GM19240 (cell line): ENCODE measurements around the gene SOAT2.
"Not testable (repeated sequence)": the region's sequence is repeated elsewhere in the genome, so short reads cannot be mapped to it uniquely, and the experiment has no call there.

ENCODE experiments used
- DNase-seq: peaks from one replicate; pipeline ENCODE4 v3.0.0; 2011; ENCODE audit warnings: low spot score; ENCODE audit not compliant: insufficient read length

The SOAT2 gene

GRCh38 chr12:53133722-53134121 is 30.4 kb downstream of the SOAT2 start:
- no peak for DNase-seq

GRCh38 chr12:53143355-53143754 is 40.1 kb downstream of the SOAT2 start:
- no peak for DNase-seq

- DNase-seq, result no peak
Measured at GRCh38 chr12:53145383-53146260, 42.3 kb downstream of the SOAT2 start.

- no peak for DNase-seq
Measured at GRCh38 chr12:53147181-53147580, 43.9 kb downstream of the SOAT2 start.

- no peak for DNase-seq
Measured at GRCh38 chr12:53147653-53148052, 44.4 kb downstream of the SOAT2 start.

- DNase-seq, result no peak
Measured at GRCh38 chr12:53151039-53151438, 47.8 kb downstream of the SOAT2 start.

- DNase-seq, result no peak
Measured at GRCh38 chr12:53152390-53152789, 49.1 kb downstream of the SOAT2 start.

GRCh38 chr12:53159195-53159839 is 56.0 kb downstream of the SOAT2 start:
- DNase-seq, result peak; percentile 88

GRCh38 chr12:53160000-53160399 is 56.7 kb downstream of the SOAT2 start:
- no peak for DNase-seq

GRCh38 chr12:53160673-53161072 is 57.4 kb downstream of the SOAT2 start:
- DNase-seq, result no peak

GRCh38 chr12:53161119-53161911 is 58.0 kb downstream of the SOAT2 start:
- no peak for DNase-seq

GRCh38 chr12:53163008-53163407 is 59.7 kb downstream of the SOAT2 start:
- not testable (repeated sequence) for DNase-seq

GRCh38 chr12:53166837-53167236 is 63.6 kb downstream of the SOAT2 start:
- no peak for DNase-seq

- DNase-seq, result no peak
Measured at GRCh38 chr12:53169644-53170043, 66.4 kb downstream of the SOAT2 start.

- DNase-seq, result no peak
Measured at GRCh38 chr12:53170215-53170614, 66.9 kb downstream of the SOAT2 start.

- no peak for DNase-seq
Measured at GRCh38 chr12:53170876-53171724, 67.8 kb downstream of the SOAT2 start.

- DNase-seq, result no peak
Measured at GRCh38 chr12:53171725-53172329, 68.5 kb downstream of the SOAT2 start.

- no peak for DNase-seq
Measured at GRCh38 chr12:53172352-53172751, 69.1 kb downstream of the SOAT2 start.

- no peak for DNase-seq
Measured at GRCh38 chr12:53173085-53173715, 69.9 kb downstream of the SOAT2 start.
